ENCODE measurements around the gene MYO7B. TPM values are rescaled to one million over a fixed set of nuclear protein-coding genes. Genes with fewer than 3 reads are reported as not detected.

MYO7B gene
- total and polyA plus RNA-seq, 9 of the 15 experiments (the other 6 are each of a cell fraction or from before 2014, with no cell fraction given), result 0.08 TPM; not detected in 8

DNA sequence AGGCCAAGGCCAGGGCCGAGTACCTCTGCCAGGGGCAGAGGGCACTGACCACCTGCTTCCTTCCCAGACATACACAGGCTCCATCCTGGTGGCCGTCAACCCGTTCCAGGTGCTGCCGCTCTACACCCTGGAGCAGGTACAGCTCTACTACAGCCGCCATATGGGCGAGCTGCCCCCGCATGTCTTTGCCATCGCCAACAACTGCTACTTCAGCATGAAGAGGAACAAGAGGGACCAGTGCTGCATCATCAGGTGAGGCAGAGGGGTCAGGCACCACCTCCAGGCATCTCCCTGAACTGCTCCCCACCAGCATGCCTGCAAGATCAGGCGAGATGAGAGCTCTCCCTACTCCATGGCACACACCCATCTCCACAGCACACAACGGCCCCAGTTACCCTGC lies 31.1 kb downstream of the MYO7B start:
- CTCF ChIA-PET (ENCODE audit: low intra/inter-chr PET ratio), result no interaction called here
- WGBS (ENCODE audit: insufficient coverage, low coverage, missing lambda C conversion rate), result 9% methylated on average over 10 of the region's 10 CpGs
- intact Hi-C loops (cut with micrococcal nuclease), result no loop called here
- BruUV-seq (replicated peaks), result no TSS peak
- no peak for DNase-seq (ENCODE audit: extremely low read depth in 1 of 4, low spot score in 3 of 4)
- Histone ChIP-seq H3K27me3 (ENCODE audit: control insufficient read depth in 2 of 2, insufficient read depth in 2 of 2, low read length in 2 of 2) (peaks cover 45 to 86% of the 10 kb centered on the region in 2 experiments), H3K27ac (ENCODE audit: extremely low read depth, low read depth, low read length) (no peak overlapping the region), H3K4me1 (replicated peaks in 1 of 2; ENCODE audit: control insufficient read depth in 2 of 2, insufficient read depth in 2 of 2, low read length in 2 of 2) (0 out of 5 replicates have a peak, but pooled peaks cover 0 to 3% of the 10 kb centered on the region in 2 experiments), H2AFZ (ENCODE audit: low read depth, low read length) (no peak overlapping the region), H3K4me3 (no peak overlapping the region), H3K36me3 (ENCODE audit: control insufficient read depth, insufficient read depth, low read length) (no peaks in the 10 kb centered on the region), H3K9me3 (replicated peaks; ENCODE audit: control insufficient read depth, insufficient read depth, low read depth, low read length) (no peaks in the 10 kb centered on the region), H3K9me1 (ENCODE audit: control insufficient read depth, insufficient read depth, low read length) (no peaks in the 10 kb centered on the region), H3K9ac (ENCODE audit: insufficient read depth in 1 of 2, low read depth in 2 of 2, low read length in 2 of 2) (no peak overlapping the region), H4K20me1 (replicated peaks; ENCODE audit: control insufficient read depth, insufficient read depth, low read length) (peaks cover 6% of the 10 kb centered on the region; the same call in 1 of the 2 replicates), H3K4me2 (ENCODE audit: insufficient read depth, low read length) (no peak overlapping the region), H3K79me2 (ENCODE audit: control insufficient read depth, insufficient read depth, low read length) (no peaks in the 10 kb centered on the region)
- in situ Hi-C loops (cut with MboI), result no loop called here
- POLR2A ChIA-PET, result interaction anchor here (0.7 to 1.5 kb wide), 3 partner anchors 13 to 50 kb away, joined by 3 to 4 read pairs (median 4); no protein-coding TSS in a partner anchor
- ATAC-seq, result peak; percentile 46
- no peak for FAIRE-seq
- TF ChIP-seq CCAR2 (IDR thresholded peaks at IDR 0.05; ENCODE audit: low read depth, low read length) (no peak), ZNF407 (IDR thresholded peaks at IDR 0.05; ENCODE audit: low read depth) (no peak), CHCHD3 (CRISPR knock-in tag; IDR thresholded peaks at IDR 0.05) (no peak), TGIF2 (CRISPR knock-in tag; IDR thresholded peaks at IDR 0.05) (no peak), GABPB1 (CRISPR knock-in tag; IDR thresholded peaks at IDR 0.05) (no peak), SMARCB1 (IDR thresholded peaks at IDR 0.05; ENCODE audit: insufficient read length, low read depth) (no peak), NR2C1 (IDR thresholded peaks at IDR 0.05) (no peak), NR2C1 (tag; IDR thresholded peaks at IDR 0.05) (no peak), ZNF408 (CRISPR knock-in tag; IDR thresholded peaks at IDR 0.05; ENCODE audit: low read depth) (no peak), EWSR1 (IDR thresholded peaks at IDR 0.05; ENCODE audit: borderline replicate concordance, low read depth, partially characterized antibody) (no peak), ZFPM2 (CRISPR knock-in tag; IDR thresholded peaks at IDR 0.05) (no peak), FOXK2 (conservative IDR thresholded peaks at IDR 0.05 in 1 of 2, IDR thresholded peaks at IDR 0.05 in 1 of 2; ENCODE audit: low read depth in 2 of 2) (no peak)
- TF ChIP-seq, protein P1, sequence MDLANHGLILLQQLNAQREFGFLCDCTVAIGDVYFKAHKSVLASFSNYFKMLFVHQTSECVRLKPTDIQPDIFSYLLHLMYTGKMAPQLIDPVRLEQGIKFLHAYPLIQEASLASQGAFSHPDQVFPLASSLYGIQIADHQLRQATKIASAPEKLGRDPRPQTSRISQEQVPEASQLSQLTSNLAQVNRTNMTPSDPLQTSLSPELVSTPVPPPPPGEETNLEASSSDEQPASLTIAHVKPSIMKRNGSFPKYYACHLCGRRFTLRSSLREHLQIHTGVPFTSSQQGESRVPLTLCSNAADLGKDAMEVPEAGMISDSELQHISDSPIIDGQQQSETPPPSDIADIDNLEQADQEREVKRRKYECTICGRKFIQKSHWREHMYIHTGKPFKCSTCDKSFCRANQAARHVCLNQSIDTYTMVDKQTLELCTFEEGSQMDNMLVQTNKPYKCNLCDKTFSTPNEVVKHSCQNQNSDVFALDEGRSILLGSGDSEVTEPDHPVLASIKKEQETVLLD (IDR thresholded peaks at IDR 0.05), result no peak
- TF ChIP-seq, protein P2, sequence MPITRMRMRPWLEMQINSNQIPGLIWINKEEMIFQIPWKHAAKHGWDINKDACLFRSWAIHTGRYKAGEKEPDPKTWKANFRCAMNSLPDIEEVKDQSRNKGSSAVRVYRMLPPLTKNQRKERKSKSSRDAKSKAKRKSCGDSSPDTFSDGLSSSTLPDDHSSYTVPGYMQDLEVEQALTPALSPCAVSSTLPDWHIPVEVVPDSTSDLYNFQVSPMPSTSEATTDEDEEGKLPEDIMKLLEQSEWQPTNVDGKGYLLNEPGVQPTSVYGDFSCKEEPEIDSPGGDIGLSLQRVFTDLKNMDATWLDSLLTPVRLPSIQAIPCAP (CRISPR knock-in tag; IDR thresholded peaks at IDR 0.05; ENCODE audit: borderline replicate concordance), result no peak

All from K562 (cell line).